HG02885 (cell line): ENCODE data around the gene COL5A1.

Experiments
- ATAC-seq: cut with Tn5 transposase; IDR thresholded peaks from one replicate; pipeline ENCODE4 v1.9.1; 2021; ENCODE audit warnings: mild to moderate bottlenecking; ENCODE audit not compliant: unreplicated experiment, poor library complexity

COL5A1 gene

DNA sequence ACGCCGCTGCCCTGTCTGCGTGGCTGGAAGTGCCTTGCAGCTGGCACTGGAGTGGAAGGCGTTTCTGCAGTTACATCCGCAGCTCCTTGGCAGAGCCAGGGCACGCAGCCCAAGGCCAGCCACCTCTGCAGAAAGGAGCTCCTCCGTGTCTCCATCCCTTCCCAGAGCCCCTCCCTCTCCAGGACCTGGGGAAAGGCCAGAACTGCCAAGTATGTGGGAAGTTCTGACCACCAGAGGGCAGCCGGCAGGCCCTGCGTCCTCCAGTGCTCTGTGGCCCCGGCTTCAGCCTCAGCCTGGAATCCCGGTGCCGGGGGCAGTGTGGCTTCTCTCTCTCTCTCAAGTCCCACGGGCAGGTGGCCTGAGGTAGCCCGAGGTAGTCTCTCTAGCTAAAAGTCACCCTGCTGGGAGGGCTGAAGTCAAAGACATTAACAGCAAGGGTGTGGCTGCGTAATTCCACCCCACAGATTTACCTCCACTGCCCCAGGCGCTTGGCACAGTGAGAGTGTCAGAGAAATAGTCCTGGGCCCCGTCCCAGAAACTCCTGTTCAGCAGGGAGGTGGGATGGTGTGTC, 137.3 kb downstream of the COL5A1 start:
- ATAC-seq = no peak

DNA sequence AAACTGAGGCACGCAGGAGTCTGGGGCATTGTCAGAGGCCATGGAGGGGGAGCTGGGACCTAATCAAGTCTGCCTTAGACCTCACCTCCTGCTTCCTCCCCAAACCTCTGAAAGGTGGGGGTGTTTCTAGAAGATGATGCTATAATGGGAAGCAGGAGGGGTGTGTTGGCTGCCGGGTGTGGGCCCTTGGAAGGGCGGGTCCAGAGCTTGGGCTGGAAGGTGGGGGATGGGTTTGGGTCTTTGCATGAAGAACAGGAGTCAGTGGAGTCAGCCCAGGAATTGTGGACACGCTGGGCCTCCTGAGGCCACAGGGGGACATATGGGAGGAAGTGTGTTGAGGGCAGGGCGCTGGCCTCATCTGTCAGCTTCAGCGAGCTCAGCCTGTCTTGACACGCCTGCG, 138.0 kb downstream of the COL5A1 start:
- no peak for ATAC-seq

DNA sequence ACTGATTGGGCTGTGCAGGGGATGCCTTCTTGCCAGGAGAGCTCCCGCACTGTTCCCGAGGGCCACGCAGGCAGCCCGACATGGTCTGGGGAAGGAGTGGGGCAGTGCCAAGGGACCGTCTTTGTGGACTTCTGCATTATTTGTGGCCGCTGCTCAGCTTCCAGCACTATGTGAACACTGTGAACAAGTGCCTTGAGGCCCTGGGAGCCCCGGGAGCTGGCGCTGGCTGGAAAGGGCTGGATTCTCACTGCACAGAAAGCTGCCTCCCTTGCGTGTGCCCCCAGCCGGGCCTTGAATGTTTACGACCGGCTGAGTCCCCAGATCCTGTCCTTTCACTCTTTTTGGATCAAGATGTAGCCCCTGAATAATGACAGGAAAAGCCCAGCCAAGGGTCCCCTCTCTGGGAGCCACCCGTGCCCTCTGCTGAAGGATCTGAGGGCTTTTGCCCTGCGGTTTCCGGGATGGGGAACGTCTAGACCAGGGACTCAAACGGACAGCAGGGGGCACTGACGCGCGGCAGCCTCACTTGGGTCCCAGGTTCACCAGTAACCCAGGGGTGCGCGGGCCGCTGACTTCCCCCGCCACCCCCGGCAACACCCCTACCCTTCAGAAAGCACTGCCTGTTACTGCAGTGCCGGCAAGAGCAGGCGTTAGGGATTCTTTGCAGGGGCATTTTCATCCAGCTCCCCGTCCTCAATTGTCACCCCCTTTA, 140.1 kb downstream of the COL5A1 start:
- ATAC-seq = no peak

DNA sequence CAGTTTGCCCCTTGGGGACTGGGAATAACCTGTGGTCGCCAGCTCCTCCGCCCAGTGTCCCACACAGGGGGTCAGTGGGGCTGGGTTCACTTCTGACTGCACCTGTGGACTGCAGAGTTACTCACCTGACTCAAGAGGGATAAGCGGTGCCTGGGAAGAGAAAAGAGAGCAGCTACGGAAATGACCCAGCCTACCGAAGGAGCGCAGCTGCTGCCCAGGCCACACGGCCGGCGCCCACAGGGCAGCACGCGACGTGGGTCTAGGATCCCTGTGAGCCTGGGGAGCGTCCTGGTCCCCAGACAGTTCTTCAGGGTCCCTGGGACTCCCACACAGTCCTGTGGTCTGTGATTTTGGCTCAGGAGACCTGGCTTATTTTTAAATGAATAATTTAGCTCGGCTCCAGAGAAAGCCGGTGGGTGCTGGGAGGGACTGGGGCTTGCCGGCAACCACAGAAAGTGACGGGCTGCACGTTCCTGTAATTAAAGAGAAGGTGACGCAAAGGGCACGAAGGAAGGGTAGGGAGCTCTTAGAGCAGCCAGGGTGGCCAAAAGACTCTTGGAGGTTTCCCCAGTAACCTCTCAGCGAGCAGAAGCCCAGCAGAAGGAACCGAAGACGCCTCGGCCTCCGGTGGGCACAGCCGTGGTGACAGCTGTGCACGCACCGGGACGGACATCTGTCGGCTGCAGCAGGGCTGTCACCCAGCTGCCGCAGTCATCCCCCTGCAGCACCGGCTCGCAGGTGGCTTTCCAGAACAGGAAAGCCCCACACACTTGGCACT, 141.5 kb downstream of the COL5A1 start:
- ATAC-seq = no peak

DNA sequence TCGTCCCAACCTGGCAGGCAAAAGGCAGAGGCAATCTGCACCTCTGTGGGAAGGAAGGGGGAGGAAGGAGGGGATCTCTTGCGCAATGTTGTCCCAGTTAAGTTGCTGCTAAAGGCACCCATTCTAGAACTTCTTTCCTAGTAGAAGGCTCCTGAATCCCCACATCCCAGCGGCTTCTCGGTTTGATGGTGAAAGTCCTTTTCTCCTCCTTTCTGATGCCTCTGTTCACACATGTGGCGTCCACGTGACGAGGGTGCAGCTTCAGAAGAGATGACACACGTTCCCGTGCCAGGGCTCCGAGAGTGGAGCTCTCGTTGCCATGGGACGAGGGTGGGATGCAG, 142.1 kb downstream of the COL5A1 start:
- no peak for ATAC-seq

DNA sequence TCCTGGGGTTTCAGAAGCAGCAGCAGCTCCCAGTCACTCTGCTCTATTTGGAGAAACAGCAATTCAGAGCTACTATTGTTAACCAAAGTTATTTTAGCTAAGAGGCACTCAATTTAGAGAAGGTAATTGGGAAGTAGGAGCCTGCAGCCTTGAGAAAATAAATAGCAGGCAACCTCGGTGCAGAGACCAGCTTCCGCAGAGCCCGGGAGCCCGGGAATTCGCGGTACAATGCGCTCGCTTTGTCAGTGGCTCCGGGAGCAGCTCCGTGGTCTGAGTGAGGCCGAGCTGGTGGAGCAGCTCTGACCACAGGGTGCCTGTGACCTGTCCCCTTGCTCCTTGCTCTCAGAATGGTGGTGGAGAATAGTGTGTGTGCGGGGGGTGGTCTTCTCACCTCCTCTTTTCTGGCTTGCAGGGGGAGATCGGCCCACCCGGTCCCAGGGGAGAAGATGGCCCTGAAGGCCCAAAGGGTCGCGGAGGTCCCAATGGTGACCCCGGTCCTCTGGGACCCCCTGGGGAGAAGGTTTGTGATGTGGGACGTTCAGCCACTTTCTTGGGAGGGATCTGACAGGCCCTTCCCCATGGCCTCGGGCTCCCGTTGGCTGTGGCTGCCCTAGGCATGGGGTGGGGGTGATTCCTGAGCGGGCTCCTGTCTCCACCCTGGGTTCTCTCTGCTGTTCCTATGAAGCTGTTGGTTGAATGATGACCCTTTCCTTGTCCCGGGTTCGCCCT, 143.1 kb downstream of the COL5A1 start:
- ATAC-seq = no peak

DNA sequence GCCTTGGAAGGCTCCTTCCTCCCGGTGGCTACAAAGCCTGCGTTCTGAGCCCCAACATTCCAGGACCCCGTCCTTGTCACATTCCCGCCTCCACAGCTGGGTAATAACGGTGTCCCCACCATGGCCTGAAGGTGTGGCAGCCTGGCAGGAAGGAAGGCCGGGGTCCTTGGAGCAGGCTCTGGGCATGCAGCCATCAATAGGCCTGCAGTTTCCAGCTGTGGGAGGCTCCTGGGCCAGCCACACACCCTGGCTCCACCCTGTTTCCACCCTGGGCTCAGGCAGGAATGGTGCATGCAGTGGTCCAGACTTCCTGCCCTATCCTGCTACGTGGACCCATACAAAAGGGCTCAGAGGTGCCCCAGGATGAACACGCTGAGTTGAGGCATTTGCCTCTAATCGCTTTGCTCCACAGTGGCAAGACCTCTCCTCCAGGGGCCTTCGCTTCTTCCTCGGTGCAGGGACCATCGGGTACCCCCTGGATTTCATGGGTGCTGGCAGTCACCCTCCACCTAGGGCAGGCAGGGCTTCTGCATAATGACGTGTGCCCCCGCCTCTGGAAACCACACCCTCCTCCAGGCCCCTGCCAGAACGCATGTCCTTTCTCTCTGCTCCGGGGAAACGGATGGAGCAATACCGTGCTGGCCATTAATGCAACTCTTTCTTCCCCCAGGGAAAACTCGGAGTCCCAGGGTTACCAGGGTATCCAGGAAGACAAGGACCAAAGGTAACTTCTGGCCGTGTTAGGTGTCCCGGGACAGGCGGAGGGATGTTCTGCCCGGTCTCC, 143.9 kb downstream of the COL5A1 start:
- ATAC-seq = no peak

DNA sequence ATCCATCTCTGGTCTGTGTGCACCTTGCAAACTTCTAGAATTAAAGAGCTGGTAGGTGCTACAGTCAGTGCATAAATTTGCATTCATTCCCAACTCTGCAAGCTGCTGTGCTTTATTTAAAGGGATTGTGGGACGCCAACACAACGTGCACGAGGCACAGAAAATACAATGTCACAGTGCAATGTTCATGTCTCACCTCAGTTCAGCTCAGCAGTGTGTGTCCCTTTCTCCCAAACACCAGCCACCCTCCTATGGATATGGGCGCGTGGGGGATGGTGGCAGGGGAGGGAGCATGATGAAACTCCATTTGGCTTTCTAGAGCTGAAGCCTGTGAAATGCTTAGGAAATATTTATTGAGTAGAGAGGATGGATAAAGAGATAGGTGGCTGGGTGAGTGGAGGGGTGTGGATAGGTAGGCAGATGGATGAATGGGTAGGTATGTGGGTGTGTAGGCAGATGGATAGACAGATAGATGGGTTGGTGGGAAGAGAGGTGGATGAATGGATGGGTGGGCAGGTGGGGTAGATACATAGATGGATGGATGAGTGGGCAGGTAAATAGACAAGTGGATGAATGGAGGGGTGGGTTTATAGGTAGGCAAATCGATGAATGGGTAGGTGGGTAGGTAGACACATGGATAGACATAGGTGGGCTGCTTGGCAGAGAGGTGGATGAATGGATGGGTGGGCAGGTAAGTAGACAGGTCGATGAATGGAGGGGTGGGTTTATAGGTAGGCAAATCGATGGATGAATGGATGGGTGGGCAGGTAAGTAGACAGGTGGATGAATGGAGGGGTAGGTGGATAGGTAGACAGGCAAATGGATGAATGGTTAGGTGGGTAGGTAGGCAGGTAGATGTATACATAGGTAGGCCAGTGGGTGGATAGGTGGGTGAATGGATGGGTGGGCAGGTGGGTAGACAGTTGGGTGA, 146.3 kb downstream of the COL5A1 start:
- no peak for ATAC-seq

DNA sequence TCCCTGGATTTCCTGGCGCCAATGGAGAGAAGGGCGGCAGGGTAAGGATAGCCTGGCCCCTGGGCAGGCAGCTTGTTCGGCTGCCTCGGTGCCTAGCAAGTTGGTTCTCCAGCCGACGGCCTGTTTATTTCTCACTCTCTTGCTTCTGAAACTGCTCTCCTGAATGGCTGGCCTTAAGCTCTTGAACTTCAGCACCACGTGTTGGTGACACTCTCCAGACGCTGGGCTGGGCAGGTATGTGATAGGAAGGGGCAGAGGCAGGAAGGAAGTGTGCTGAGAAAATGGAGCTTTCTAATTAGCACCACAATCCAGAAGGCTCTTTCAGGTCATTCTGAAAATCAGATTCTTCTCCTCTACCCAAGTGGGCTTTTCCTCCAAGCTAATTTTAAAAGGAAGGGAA, 147.6 kb downstream of the COL5A1 start:
- no peak for ATAC-seq

DNA sequence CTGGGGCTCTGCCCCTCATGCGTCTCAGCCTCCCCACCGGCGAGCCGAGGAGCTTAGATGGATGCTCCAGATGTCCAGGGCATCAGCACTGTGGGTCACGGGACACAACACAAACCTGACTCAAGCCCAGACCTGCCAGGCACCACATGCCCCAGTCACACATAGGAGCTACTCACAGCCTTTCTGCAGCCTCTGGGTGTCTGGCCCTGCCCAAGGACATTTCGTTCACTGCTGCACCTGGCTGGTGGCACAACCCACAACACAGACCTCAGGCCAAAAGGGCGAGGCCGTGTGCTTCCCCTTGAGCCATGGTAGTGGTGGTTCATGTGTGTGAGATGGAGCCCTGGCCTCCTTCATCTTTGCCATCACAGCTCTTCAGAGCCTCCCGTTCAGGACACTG, 149.4 kb downstream of the COL5A1 start:
- ATAC-seq = no peak

DNA sequence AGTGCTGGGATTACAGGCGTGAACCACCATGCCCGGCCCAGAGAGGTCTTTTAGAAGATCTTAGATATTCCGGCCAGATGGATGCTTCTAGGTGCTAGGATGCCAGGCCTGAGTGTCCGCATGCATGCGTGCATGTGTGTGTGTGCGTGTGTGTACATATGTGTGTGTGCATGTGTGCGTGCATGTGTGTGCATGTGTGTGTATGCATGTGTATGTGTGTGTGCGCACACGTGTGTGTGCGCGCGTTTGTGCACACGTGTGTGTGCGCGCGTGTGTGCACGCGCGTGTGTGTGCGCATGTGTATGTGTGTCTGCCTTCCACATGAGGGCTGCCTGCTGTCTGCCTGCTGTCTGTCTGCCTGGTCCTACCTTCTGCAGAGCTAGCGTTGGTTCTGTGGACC, 151.0 kb downstream of the COL5A1 start:
- ATAC-seq = no peak

DNA sequence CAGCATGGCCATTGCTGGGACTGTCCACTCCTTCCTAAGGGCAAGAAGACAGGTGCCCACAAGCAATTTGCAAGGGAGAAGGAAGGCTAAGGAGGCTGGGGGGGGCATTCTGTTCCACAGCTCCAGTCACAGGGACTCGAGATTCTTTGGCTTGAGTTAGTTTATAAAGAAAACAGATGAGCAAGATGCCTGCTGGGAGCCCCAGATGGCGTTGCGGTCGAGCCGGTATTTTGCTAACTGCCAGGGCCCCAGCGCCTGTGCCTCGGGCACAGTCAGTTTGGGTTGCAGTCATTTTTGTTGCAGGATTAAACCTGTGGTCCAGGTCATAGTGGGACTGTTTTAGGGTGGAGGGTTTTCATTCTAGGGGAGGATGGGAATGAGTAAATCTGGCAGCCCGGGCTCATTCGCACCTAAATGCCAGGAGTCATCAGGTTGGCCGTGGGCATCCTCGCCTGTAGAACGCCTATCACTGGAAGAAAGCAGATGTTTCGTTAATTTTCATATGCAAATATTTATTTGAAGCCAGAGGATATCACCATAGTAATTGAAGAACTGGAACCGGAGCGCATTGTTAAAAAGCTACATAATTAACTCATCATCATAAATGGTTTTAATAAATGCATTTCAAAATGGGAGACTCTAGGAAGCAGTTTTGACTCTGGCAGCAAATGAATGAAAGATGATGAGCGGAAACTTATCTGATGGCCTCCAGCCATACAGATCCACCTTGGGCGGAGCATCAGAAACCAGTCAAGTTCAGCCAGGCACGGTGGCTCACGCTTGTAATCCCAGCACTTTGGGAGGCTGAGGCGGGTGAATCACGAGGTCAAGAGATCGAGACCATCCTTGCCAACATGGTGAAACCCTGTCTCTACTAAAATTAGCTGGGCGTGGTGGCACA, 151.9 kb downstream of the COL5A1 start:
- no peak for ATAC-seq

DNA sequence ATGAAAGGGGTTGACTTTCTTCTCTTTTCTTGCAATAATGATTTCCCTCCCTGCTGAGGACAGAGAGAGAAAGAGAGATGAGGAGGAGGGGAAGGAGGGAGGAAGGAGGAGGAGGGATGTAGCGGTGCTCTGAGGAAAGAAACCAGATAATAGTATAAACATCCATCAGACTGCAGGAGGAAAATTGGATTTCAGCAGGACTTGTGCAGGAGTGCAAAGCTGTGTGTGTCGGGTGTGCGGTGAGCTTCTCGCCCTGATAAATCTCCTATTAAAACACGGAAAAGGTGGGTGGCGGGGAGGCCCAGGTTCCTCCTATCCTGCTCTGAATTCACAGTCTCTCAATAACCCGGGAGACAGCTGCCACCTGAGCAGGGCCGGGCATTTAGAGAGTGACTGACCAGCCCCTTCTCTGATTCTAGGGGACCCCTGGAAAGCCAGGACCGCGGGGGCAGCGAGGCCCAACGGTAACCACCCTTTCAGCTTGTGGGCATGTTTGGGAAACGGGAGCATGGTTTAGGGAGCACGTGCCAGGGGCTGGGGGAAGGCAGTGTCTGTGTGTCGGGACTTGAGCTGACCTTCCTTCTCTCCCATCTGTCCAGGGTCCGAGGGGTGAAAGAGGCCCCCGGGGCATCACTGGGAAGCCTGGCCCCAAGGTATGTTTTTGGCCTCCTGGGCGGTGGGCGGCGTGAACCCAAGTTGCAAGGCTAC, 153.2 kb downstream of the COL5A1 start:
- no peak for ATAC-seq

DNA sequence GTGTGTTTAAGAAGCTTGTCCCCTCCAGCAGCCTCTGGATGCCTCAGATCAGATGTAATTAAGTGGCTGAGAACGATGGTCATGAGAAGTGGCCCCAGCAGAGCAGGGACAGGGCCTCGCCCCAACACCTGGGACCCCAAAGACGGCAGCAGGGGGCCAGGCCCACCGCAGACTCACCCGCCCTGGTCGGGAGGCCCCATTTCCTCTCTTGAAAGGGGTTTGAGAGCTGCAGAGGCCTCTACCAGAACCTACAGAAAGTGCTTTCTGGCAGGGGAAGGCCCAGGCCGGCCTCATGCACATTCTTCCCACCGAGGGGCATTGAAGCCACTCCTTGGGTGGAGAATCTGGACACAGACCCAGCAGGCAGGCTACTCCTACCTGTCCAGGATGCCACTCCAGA, 153.8 kb downstream of the COL5A1 start:
- ATAC-seq = no peak

DNA sequence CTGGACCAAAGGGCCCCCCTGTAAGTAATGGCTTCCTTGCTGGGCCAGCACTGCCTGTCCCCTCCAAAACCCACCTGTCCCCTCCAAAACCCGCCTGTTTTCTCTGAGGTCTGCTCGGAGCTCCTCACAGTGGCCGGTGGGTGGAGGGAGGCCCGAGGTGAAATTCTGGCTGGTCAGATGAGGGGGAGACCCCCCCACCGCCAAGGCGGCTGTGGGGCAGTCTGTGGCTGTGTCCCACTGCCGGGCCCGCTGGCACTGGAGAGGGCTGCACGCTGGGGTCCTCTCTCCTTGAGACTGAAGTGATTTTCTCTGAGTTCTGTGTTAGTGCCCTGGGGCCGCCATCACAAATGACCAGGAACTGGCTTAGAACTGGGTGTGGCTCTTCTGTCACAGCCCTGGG, 155.3 kb downstream of the COL5A1 start:
- ATAC-seq = no peak

DNA sequence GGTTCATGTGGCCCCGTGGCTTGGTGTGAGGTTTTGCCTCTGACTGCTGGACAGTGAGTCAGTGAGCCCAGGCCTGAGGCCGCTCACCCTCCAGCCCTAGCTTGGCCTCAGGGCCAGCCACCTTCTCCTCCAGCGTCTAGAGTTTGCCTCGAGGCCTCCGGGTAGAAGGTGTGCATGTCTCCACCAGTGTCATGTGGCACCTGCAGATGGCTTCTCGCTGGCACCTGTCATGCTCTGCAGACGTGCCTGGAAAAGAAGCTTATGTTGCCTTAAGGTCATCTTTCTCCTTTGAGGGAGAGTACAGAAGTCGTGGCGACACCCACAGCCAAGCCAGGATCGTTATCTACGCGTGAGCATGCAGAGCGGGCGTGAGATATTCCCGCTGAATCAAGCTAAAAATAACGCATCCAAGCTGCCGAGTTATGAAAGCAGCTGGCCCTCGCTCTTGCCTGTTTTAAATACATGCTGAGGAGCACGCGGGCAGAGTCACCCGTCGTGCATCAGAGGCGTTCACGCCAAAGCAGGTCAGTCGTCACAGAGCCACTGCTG, 159.3 kb downstream of the COL5A1 start:
- ATAC-seq = no peak

DNA sequence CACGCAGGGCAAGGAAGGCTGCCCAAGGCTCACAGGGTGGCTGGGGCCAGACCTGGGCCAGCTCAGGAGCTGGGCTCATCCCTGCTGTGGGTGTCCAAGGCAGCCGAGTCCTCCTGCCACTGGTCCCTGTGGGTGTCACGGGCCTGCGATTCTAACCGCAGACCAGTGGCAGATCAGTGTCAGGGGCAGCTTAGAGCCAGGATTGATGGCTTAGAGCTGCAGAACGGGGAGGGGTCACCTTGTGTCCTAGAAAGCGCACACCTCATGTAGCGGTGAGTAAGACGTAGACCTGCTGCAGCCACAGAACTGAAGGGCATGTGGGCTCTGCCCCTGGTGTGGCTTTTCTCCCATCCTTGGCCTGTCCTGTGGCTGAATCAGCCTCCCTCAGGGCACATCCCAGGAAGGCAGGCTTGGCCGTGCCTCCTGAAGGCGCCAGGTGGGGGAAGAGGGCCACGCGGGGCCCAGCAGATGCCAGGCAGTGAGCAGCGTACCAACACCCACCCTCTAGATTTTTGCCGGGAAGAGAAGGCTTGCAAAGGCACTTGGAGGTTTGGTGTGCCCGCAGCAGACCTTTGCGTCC, 160.7 kb downstream of the COL5A1 start:
- no peak for ATAC-seq
